PC-3 (cell line): ENCODE data around the gene ST6GALNAC3. TPM values are rescaled to one million over a fixed set of nuclear protein-coding genes. Genes with fewer than 3 reads are reported as not detected.

ENCODE experiments used
- ATAC-seq: fragments of 200-7000 bp; cut with Tn5 transposase; 2 replicates; pipeline ENCODE4 v1.9.1; 2020; ENCODE audit warnings: mild to moderate bottlenecking, moderate library complexity
- BruUV-seq: library from RNA; stranded (reverse); fragments of 400-500 nt; replicated peaks from 2 replicates; lab custom pipeline; 2021; lab: Mats Ljungman, UMichigan
- CTCF ChIA-PET: fragments of 300-600 bp; sonication (Branson Sonifier 250); formaldehyde crosslinking; loops from one replicate; lab custom pipeline; 2022; ENCODE audit warnings: antibody characterized with exemption; lab: Charles Lee
- POLR2A ChIA-PET: fragments of 300-600 bp; sonication (Branson Sonifier 250); formaldehyde crosslinking; loops from one replicate; lab custom pipeline; 2022; ENCODE audit warnings: antibody characterized with exemption; ENCODE audit not compliant: unreplicated experiment; lab: Charles Lee
- DNase-seq: peaks from one replicate; pipeline ENCODE4 v3.0.0-alpha.2; 2015
- H2AFZ ChIP-seq: fragments of 300-600 bp; sonication (generic); 2 replicates; pipeline ENCODE4 v1.6.0; 2016; ENCODE audit warnings: antibody characterized with exemption, low read length
- H3F3A ChIP-seq: fragments of 300-600 bp; sonication (generic); one replicate; pipeline ENCODE4 v1.6.0; 2017; ENCODE audit warnings: antibody characterized with exemption, low read length, control low read depth, mild to moderate bottlenecking; ENCODE audit not compliant: unreplicated experiment
- H3K27ac ChIP-seq: fragments of 300-600 bp; sonication (generic); 2 replicates; pipeline ENCODE4 v1.5.1; 2016; ENCODE audit warnings: mild to moderate bottlenecking, low read length
- H3K27me3 ChIP-seq: fragments of 300-600 bp; sonication (generic); 2 replicates; pipeline ENCODE4 v1.6.1; 2016; ENCODE audit warnings: low read length, mixed read lengths
- H3K36me3 ChIP-seq: fragments of 300-600 bp; sonication (generic); 2 replicates; pipeline ENCODE4 v1.6.1; 2016; ENCODE audit warnings: low read depth, mixed run types, low read length, mixed read lengths
- H3K4me1 ChIP-seq: fragments of 300-600 bp; sonication (generic); 2 replicates; pipeline ENCODE4 v1.5.1; 2016; ENCODE audit warnings: low read length; ENCODE audit not compliant: insufficient read depth
- H3K4me2 ChIP-seq: fragments of 300-600 bp; sonication (generic); 2 replicates; pipeline ENCODE4 v1.6.0; 2016; ENCODE audit warnings: low read length
- H3K4me3 ChIP-seq: fragments of 300-600 bp; sonication (generic); 2 replicates; pipeline ENCODE4 v1.5.1; 2016; ENCODE audit warnings: mild to moderate bottlenecking, low read length, mixed read lengths
- H3K79me2 ChIP-seq: fragments of 300-600 bp; sonication (generic); 2 replicates; pipeline ENCODE4 v1.6.1; 2017; ENCODE audit warnings: low read length, mixed read lengths
- H3K9ac ChIP-seq: fragments of 300-600 bp; sonication (generic); 2 replicates; pipeline ENCODE4 v1.6.0; 2016; ENCODE audit warnings: mild to moderate bottlenecking, low read length
- H3K9me2 ChIP-seq: fragments of 300-600 bp; sonication (generic); replicated peaks from 2 replicates; pipeline ENCODE4 v1.6.1; 2016; ENCODE audit warnings: mixed run types, low read length, mixed read lengths
- H3K9me3 ChIP-seq: fragments of 300-600 bp; sonication (generic); 2 replicates; pipeline ENCODE4 v1.6.1; 2016; ENCODE audit warnings: low read length, mixed read lengths
- H4K20me1 ChIP-seq: fragments of 300-600 bp; sonication (generic); 2 replicates; pipeline ENCODE4 v1.6.1; 2016; ENCODE audit warnings: low read length, mixed read lengths
- CTCF ChIP-seq: fragments of 300-600 bp; sonication (generic); conservative IDR thresholded peaks from 2 replicates; pipeline ENCODE4 v1.5.1; 2017; ENCODE audit warnings: antibody characterized with exemption, low read depth, mild to moderate bottlenecking, low read length
- EZH2 ChIP-seq: fragments of 300-600 bp; sonication (generic); IDR thresholded peaks from one replicate; pipeline ENCODE4 v1.6.1; 2017; ENCODE audit warnings: antibody characterized with exemption, mild to moderate bottlenecking, low read length; ENCODE audit not compliant: unreplicated experiment
- EZH2phosphoT487 ChIP-seq: fragments of 300-600 bp; sonication (generic); IDR thresholded peaks from 2 replicates; pipeline ENCODE4 v1.6.1; 2018; ENCODE audit warnings: mild to moderate bottlenecking, antibody characterized with exemption, low read length, borderline replicate concordance
- intact Hi-C: fragments of 100-400 bp; cut with micrococcal nuclease; formaldehyde crosslinking; loops from 2 replicates; pipeline ENCODE4 v1.9.0; 2023
- total RNA-seq: library from RNA; depleted of rRNA; stranded (reverse); fragments of >200 nt; gene quantifications from 2 replicates; pipeline ENCODE4 v1.2.3, GENCODE V29; 2014

The ST6GALNAC3 gene
- total RNA-seq, 1 experiment from 2014 or later, result not detected

DNA sequence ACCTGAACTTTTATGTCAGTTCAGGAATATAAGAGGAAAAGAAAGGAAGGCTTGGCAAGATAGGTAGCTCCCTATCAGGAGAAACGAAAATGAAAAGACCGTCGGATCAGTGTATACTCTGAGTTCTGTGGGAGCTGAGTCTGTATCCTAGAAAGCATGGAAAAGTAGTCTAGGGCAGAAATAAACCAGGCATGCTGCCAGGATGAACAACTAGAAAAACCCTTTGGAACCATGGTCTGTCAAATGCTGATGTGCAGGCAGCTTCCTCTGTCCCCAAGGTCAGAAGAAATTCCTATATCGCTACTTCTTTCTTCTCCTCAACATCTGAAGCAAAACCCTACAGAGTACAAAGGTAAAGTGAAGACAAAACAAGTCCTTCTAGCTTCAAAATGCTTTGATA is 268.8 kb downstream of the ST6GALNAC3 start:
- Histone ChIP-seq H4K20me1 (no peaks in the 10 kb centered on the region), H3K79me2 (no peaks in the 10 kb centered on the region), H3F3A (no peaks in the 10 kb centered on the region), H3K9me3 (no peaks in the 10 kb centered on the region), H2AFZ (no peak overlapping the region), H3K4me2 (no peak overlapping the region), H3K9ac (no peak overlapping the region), H3K36me3 (no peaks in the 10 kb centered on the region), H3K4me1 (no peaks in the 10 kb centered on the region), H3K27me3 (0 out of 2 replicates have a peak, but pooled peaks cover 9% of the 10 kb centered on the region), H3K9me2 (no peaks in the 10 kb centered on the region), H3K4me3 (no peak overlapping the region), H3K27ac (no peak overlapping the region)
- intact Hi-C loops, result no loop called here
- BruUV-seq, result no TSS peak
- ChIA-PET POLR2A (no interaction called here), CTCF (no interaction called here)
- ATAC-seq (no peak), DNase-seq (no peak)
- TF ChIP-seq EZH2phosphoT487, result no peak
- TF ChIP-seq EZH2, result no peak

DNA sequence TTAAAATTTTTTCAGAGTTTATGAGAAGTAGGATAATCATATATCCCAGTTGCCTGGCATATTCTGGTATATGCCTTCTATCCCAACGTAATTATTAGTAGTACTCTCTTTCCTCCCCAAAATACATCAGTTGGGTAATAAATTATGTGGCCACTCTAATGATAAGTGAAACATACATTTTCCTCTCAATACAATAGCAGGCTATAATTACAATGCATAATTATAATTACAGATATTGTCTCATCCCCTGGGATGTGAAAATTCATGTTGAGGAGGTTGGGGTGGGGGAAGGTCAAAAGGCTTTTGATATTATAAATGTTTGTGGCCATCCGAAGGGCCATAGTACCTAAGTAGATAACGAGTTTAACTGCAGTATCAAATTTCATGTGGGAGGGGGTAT is 277.1 kb downstream of the ST6GALNAC3 start:
- POLR2A ChIA-PET, result no interaction called here
- Histone ChIP-seq H4K20me1 (no peaks in the 10 kb centered on the region), H2AFZ (no peak overlapping the region), H3K4me2 (no peak overlapping the region), H3K36me3 (no peaks in the 10 kb centered on the region), H3K4me1 (no peaks in the 10 kb centered on the region), H3K4me3 (no peak overlapping the region), H3K9me2 (no peaks in the 10 kb centered on the region), H3K79me2 (no peaks in the 10 kb centered on the region), H3F3A (no peaks in the 10 kb centered on the region), H3K27ac (no peak overlapping the region), H3K9me3 (no peaks in the 10 kb centered on the region), H3K9ac (no peak overlapping the region), H3K27me3 (peaks cover 20% of the 10 kb centered on the region; the same call in 1 of the 2 replicates)
- DNase-seq (no peak), ATAC-seq (no peak)
- TF ChIP-seq CTCF (no peak), EZH2 (no peak), EZH2phosphoT487 (no peak)
- BruUV-seq, result no TSS peak
- CTCF ChIA-PET, result no interaction called here
- intact Hi-C loops, result no loop called here

DNA sequence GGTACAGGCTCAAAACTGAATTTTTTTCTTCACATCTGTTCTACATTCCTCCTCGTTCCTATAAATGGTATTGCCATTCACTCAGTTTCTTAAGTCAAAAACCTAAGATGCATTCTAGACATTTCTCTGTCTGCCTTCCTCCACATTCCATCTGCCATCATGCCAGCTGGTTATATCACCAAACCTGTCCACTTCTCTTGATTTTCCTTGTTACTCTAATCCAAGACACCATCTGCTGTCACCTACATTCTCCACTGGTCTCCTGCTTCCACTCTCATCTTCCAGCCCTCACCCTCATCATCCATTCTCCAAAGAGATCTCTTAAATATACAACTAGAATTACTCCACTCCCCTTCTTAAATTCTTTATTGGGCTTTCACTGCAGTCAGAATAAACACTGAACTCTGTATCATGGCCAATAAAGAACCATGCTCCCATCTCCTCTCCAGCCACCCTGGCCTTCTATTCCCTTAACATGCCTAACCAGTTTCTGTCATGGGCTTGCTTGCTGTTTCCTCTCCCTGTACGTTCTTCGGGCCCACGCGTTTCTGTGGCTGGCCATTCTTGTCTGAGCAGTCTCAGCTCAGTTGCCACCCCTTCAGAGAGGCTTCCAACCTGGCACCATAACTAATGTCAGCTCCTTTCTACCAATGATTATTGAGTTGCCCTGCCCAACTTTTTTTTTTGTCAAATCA is 278.3 kb downstream of the ST6GALNAC3 start:
- ChIA-PET POLR2A (no interaction called here), CTCF (no interaction called here)
- Histone ChIP-seq H3K27me3 (peaks cover 20% of the 10 kb centered on the region; the same call in 1 of the 2 replicates), H3K4me3 (no peak overlapping the region), H3K79me2 (no peaks in the 10 kb centered on the region), H3K9ac (no peak overlapping the region), H4K20me1 (no peaks in the 10 kb centered on the region), H3K4me2 (no peak overlapping the region), H3K9me2 (no peaks in the 10 kb centered on the region), H3K27ac (no peak overlapping the region), H3K9me3 (no peaks in the 10 kb centered on the region), H3F3A (no peaks in the 10 kb centered on the region), H3K36me3 (no peaks in the 10 kb centered on the region), H2AFZ (no peak overlapping the region), H3K4me1 (no peaks in the 10 kb centered on the region)
- TF ChIP-seq EZH2, result no peak
- TF ChIP-seq EZH2phosphoT487, result no peak
- TF ChIP-seq CTCF, result no peak
- DNase-seq (no peak), ATAC-seq (no peak)
- intact Hi-C loops, result no loop called here
- BruUV-seq, result no TSS peak
